Glutamatergic neuron (in vitro differentiated cells): ENCODE data around the gene GTF2A1L. TPM values are rescaled to one million over a fixed set of nuclear protein-coding genes. Genes with fewer than 3 reads are reported as not detected.

ENCODE experiments used
- DNase-seq: peaks from one replicate; pipeline ENCODE4 v3.0.0; 2022
- H3K27ac Mint-ChIP-seq: one replicate; pipeline ENCODE4 v1.8.0; 2020; ENCODE audit warnings: mild to moderate bottlenecking, mixed read lengths, inconsistent platforms; ENCODE audit not compliant: unreplicated experiment
- H3K27me3 Mint-ChIP-seq: one replicate; pipeline ENCODE4 v1.8.0; 2020; ENCODE audit warnings: mild to moderate bottlenecking, moderate library complexity, mixed read lengths, inconsistent platforms; ENCODE audit not compliant: unreplicated experiment
- H3K36me3 Mint-ChIP-seq: one replicate; pipeline ENCODE4 v1.8.0; 2020; ENCODE audit warnings: mild to moderate bottlenecking, mixed read lengths, inconsistent platforms; ENCODE audit not compliant: unreplicated experiment
- H3K4me1 Mint-ChIP-seq: one replicate; pipeline ENCODE4 v1.8.0; 2020; ENCODE audit warnings: mild to moderate bottlenecking, low read depth, mixed read lengths, inconsistent platforms; ENCODE audit not compliant: unreplicated experiment
- H3K4me3 Mint-ChIP-seq: one replicate; pipeline ENCODE4 v1.8.0; 2020; ENCODE audit warnings: mild to moderate bottlenecking, mixed read lengths, inconsistent platforms; ENCODE audit not compliant: unreplicated experiment
- H3K9me3 Mint-ChIP-seq: one replicate; pipeline ENCODE4 v1.8.0; 2020; ENCODE audit warnings: mild to moderate bottlenecking, moderate library complexity, mixed read lengths, inconsistent platforms; ENCODE audit not compliant: unreplicated experiment
- total RNA-seq: library from RNA; stranded (reverse); fragmentation: NEBNext Ultra II Directional; extraction: Animal tissue kit (Norgen Biotek cat#: 25700); gene quantifications from one replicate; pipeline ENCODE4 v1.2.1, GENCODE V29; 2021; ENCODE audit not compliant: unreplicated experiment
- TF ChIP-seq, protein P1 (sequence below): fragments of 200-600 bp; sonication (generic); IDR thresholded peaks from one replicate; pipeline ENCODE4 v1.5.0; 2021; ENCODE audit not compliant: partially characterized antibody, unreplicated experiment

GTF2A1L gene
- total RNA-seq, 1 donor from 2014 or later, result not detected

DNA sequence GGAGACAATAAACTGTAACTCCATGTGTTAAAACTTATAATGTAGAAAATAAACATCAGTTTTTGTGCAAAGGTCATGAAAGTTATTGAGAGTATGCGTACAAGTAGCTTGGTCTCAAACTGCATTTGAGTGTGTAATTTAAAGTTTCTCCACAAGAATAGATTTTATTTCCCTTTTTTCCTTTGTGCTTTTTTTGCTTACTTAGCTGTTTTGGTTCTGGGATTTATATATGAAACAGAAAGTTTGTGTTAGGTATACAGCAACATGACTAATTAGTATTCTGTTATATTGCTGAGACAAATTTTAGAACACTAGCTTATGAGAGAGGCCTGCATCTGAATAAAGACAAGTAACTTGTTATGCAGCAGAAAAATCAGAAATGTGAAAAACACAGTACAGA, 67.5 kb downstream of the GTF2A1L start:
- H3K4me1 Mint-ChIP-seq, result peaks cover 3% of the 10 kb centered on the region
- no peaks in the 10 kb centered on the region for H3K36me3 Mint-ChIP-seq
- H3K9me3 Mint-ChIP-seq, result peaks cover 2% of the 10 kb centered on the region
- no peaks in the 10 kb centered on the region for H3K27me3 Mint-ChIP-seq
- TF ChIP-seq, protein P1, sequence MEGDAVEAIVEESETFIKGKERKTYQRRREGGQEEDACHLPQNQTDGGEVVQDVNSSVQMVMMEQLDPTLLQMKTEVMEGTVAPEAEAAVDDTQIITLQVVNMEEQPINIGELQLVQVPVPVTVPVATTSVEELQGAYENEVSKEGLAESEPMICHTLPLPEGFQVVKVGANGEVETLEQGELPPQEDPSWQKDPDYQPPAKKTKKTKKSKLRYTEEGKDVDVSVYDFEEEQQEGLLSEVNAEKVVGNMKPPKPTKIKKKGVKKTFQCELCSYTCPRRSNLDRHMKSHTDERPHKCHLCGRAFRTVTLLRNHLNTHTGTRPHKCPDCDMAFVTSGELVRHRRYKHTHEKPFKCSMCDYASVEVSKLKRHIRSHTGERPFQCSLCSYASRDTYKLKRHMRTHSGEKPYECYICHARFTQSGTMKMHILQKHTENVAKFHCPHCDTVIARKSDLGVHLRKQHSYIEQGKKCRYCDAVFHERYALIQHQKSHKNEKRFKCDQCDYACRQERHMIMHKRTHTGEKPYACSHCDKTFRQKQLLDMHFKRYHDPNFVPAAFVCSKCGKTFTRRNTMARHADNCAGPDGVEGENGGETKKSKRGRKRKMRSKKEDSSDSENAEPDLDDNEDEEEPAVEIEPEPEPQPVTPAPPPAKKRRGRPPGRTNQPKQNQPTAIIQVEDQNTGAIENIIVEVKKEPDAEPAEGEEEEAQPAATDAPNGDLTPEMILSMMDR, result no peak
- no peak overlapping the region for H3K27ac Mint-ChIP-seq
- H3K4me3 Mint-ChIP-seq, result no peak overlapping the region
- DNase-seq, result no peak

DNA sequence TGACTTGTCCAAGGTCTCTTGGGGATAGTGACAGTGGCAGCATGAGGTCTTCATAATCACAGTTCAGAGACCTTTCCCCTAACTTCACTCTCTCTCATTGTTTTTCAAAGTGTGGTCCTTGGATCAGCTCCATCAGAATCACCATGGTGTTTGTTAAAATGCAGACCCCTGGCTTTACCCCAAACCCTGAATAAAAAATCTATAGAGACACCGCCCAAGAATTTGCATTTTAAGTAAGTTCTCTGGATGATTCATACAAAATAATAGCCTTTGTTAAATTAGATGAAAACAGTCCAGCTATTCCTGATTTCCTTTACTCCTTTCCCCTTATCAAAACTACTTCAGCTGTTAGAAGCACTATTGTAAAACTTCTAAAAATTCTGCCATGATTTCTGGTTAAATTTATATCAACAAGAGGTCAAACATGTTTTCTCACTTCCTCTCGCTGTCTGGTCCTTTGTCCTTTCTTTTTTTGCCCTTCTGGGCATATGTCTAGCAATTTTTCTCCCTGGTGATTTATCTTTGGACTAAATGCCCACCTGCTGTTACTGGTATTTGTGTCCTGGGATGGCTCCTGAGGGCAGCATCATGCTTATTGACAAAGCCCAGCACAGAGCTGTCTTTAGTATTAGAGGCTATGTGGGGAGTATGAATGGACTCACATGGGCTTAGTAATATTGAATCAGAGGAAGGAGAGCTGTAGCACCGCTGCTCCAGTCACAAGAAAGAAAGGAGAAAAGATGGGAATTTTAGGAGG, 74.5 kb downstream of the GTF2A1L start:
- peaks cover 8% of the 10 kb centered on the region for H3K4me1 Mint-ChIP-seq
- no peak overlapping the region for H3K27ac Mint-ChIP-seq
- H3K4me3 Mint-ChIP-seq, result no peak overlapping the region
- no peak for DNase-seq
- H3K9me3 Mint-ChIP-seq, result peaks cover 2% of the 10 kb centered on the region
- H3K36me3 Mint-ChIP-seq, result no peaks in the 10 kb centered on the region
- H3K27me3 Mint-ChIP-seq, result no peaks in the 10 kb centered on the region
- TF ChIP-seq, protein P1, result no peak

DNA sequence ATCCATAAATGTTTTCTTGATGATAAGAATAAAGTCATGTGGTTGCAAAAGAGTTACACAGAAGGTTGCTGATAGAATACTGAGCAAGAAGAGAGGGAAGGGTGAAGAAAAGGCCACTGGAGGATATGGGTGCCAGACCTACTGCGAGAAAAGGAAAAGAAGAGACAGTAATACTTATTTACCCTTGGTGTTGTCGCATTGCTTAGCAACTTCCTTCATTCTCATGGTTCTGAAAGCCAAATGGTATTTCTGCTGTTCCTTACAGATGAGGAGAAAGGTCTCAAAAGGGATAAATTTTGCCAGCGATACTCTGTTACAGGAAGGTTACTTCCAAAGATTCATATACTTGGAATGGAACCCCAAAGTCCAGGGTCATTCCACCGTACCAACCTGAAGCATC, 75.4 kb downstream of the GTF2A1L start:
- Mint-ChIP-seq H3K4me1 (peaks cover 8% of the 10 kb centered on the region), H3K9me3 (peaks cover 2% of the 10 kb centered on the region), H3K27me3 (no peaks in the 10 kb centered on the region), H3K4me3 (no peak overlapping the region), H3K27ac (no peak overlapping the region), H3K36me3 (no peaks in the 10 kb centered on the region)
- TF ChIP-seq, protein P1, result no peak
- no peak for DNase-seq

DNA sequence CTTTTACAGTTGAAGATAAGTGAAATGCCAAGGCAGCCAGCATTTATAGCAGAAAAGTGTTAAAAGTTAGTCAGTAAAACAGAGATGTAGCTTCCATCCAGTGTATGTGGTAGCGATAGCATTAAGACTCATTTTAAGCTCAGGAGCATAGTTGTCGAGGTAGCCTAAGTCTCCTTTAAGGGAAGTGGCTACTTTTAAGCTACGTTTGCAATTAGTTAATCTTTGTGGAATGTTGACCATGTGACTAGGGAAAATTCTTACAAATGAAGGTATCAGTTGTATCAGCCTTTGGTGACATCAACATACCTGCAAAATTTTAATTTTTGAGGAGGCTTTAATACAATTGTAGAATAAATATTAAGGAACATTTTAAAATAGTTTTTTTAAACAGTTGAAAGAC, 76.0 kb downstream of the GTF2A1L start:
- no peak for DNase-seq
- Mint-ChIP-seq H3K36me3 (no peaks in the 10 kb centered on the region), H3K4me3 (no peak overlapping the region), H3K27ac (no peak overlapping the region), H3K27me3 (no peaks in the 10 kb centered on the region), H3K9me3 (peaks cover 2% of the 10 kb centered on the region), H3K4me1 (peaks cover 8% of the 10 kb centered on the region)
- TF ChIP-seq, protein P1, result no peak

DNA sequence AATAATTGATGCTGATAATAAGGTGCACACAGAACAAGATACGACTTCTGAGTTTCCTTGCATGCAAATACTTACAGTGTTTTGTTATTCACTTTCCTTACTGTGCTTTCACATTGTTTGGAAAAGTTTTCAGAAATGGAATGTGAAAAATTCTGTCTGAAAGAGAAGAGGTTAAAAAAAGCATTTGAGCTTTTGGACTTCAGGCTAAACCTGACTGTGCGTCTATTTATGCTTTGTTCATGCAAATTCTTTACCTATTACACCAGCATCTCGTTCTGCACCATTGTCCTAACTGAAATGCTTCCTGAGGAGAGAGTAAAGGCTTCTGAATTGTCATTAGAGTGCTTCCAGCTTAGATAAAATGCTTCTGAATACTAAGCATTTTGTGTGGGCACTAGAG, 76.5 kb downstream of the GTF2A1L start:
- Mint-ChIP-seq H3K27ac (no peak overlapping the region), H3K36me3 (no peaks in the 10 kb centered on the region), H3K27me3 (no peaks in the 10 kb centered on the region), H3K4me1 (peaks cover 8% of the 10 kb centered on the region), H3K9me3 (peaks cover 3% of the 10 kb centered on the region), H3K4me3 (no peak overlapping the region)
- no peak for DNase-seq
- TF ChIP-seq, protein P1, result no peak
